PC-9 (cell line): ENCODE results near the gene ABTB2. TPM values are rescaled to one million over a fixed set of nuclear protein-coding genes. Genes with fewer than 3 reads are reported as not detected.
"Not testable (repeated sequence)": the region's sequence is repeated elsewhere in the genome, so short reads cannot be mapped to it uniquely, and the experiment has no call there.

Experiments used
- BruUV-seq: library from RNA; stranded (reverse); fragments of 400-500 nt; replicated peaks from 2 replicates; lab custom pipeline; 2021; lab: Mats Ljungman, UMichigan
- CTCF ChIA-PET: fragments of 300-600 bp; sonication (Branson Sonifier 250); formaldehyde crosslinking; loops from one replicate; lab custom pipeline; 2022; ENCODE audit warnings: antibody characterized with exemption; lab: Charles Lee
- POLR2A ChIA-PET: fragments of 300-600 bp; sonication (Branson Sonifier 250); formaldehyde crosslinking; loops from one replicate; lab custom pipeline; 2022; ENCODE audit warnings: antibody characterized with exemption; ENCODE audit not compliant: unreplicated experiment; lab: Charles Lee
- DNase-seq, 2 experiments: peaks; one replicate each; pipeline versions ENCODE4 v3.0.0 to v3.0.0-alpha.2; 2015 to 2022; ENCODE audit warnings: mixed read lengths in 1 of 2
- H2AFZ ChIP-seq: fragments of 200-600 bp; sonication (generic); 2 replicates; pipeline ENCODE4 v1.8.1; 2017; ENCODE audit warnings: antibody characterized with exemption
- H3F3A ChIP-seq: fragments of 200-600 bp; sonication (generic); 2 replicates; pipeline ENCODE4 v1.8.1; 2017; ENCODE audit warnings: antibody characterized with exemption, mild to moderate bottlenecking, low read depth; ENCODE audit not compliant: insufficient read depth
- H3K27ac ChIP-seq: fragments of 200-600 bp; sonication (generic); 2 replicates; pipeline ENCODE4 v1.6.1; 2016; ENCODE audit warnings: mixed run types
- H3K27me3 ChIP-seq: fragments of 200-600 bp; sonication (generic); 2 replicates; pipeline ENCODE4 v1.6.1; 2016; ENCODE audit warnings: low read depth, mixed run types; ENCODE audit not compliant: insufficient read depth
- H3K36me3 ChIP-seq: fragments of 200-600 bp; sonication (generic); 2 replicates; pipeline ENCODE4 v1.6.1; 2016; ENCODE audit warnings: low read depth, mixed run types
- H3K4me1 ChIP-seq: fragments of 200-600 bp; sonication (generic); replicated peaks from 2 replicates; pipeline ENCODE4 v1.6.1; 2016; ENCODE audit warnings: mixed run types; ENCODE audit not compliant: insufficient read depth
- H3K4me2 ChIP-seq: fragments of 200-600 bp; sonication (generic); 2 replicates; pipeline ENCODE4 v1.6.1; 2017; ENCODE audit warnings: mixed run types
- H3K4me3 ChIP-seq: fragments of 200-600 bp; sonication (generic); 2 replicates; pipeline ENCODE4 v1.6.1; 2016; ENCODE audit warnings: mixed run types
- H3K79me2 ChIP-seq: fragments of 200-600 bp; sonication (generic); 2 replicates; pipeline ENCODE4 v1.6.1; 2017; ENCODE audit warnings: low read depth, mixed run types
- H3K9me2 ChIP-seq: fragments of 200-600 bp; sonication (generic); 2 replicates; pipeline ENCODE4 v1.8.1; 2017; ENCODE audit warnings: mild to moderate bottlenecking; ENCODE audit not compliant: insufficient read depth
- H3K9me3 ChIP-seq: fragments of 200-600 bp; sonication (generic); 2 replicates; pipeline ENCODE4 v1.8.1; 2016; ENCODE audit warnings: low read depth; ENCODE audit not compliant: insufficient read depth
- H4K20me1 ChIP-seq: fragments of 200-600 bp; sonication (generic); 2 replicates; pipeline ENCODE4 v1.8.1; 2017; ENCODE audit not compliant: insufficient read depth
- EZH2 ChIP-seq: fragments of 200-600 bp; sonication (generic); IDR thresholded peaks from 2 replicates; pipeline ENCODE4 v1.8.0; 2017; ENCODE audit warnings: antibody characterized with exemption, low read depth
- intact Hi-C: fragments of 100-400 bp; cut with micrococcal nuclease; formaldehyde crosslinking; loops from one replicate; pipeline ENCODE4 v1.10.0; 2022; ENCODE audit not compliant: unreplicated experiment
- total RNA-seq: library from RNA; stranded (reverse); gene quantifications from 2 replicates; pipeline ENCODE4 v1.2.3, GENCODE V29; 2021
- TF ChIP-seq, protein P1 (sequence below): fragments of 200-600 bp; sonication (generic); conservative IDR thresholded peaks from 2 replicates; pipeline ENCODE4 v1.6.1; 2017; ENCODE audit warnings: mixed run types, antibody characterized with exemption, mild to moderate bottlenecking, moderate library complexity

ABTB2 gene
- total RNA-seq, 1 experiment from 2014 or later: 12.9 TPM

DNA sequence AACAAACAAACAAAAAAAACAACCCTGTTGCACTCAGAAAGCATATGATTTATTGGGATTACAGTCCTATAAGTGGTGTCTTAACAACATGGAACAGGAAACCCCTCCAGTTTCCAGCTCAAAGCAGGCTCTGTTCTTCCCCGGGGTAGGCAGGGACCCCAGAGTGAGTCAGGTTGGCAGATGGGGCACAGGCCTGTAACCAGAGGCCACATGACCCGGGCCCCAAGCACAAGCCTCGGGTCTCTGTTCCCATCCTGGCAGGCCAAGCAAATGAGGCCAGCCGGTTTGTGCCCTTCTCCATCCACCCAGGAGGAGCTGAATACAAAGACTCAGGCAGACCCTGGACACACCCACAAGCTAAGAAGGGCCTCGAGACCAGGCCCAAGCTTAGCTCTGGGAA is 176.6 kb downstream of the ABTB2 start:
- Histone ChIP-seq H3K4me3 (no peak overlapping the region), H3K9me2 (no peaks in the 10 kb centered on the region), H3K36me3 (no peaks in the 10 kb centered on the region), H2AFZ (no peak overlapping the region), H3K4me1 (no peaks in the 10 kb centered on the region), H3F3A (peaks cover 17% of the 10 kb centered on the region), H3K27me3 (no peaks in the 10 kb centered on the region), H3K79me2 (peaks cover 12% of the 10 kb centered on the region; the same call in 1 of the 2 replicates), H3K27ac (no peak overlapping the region), H3K9me3 (no peaks in the 10 kb centered on the region), H3K4me2 (no peak overlapping the region), H4K20me1 (peaks cover 16% of the 10 kb centered on the region)
- CTCF ChIA-PET: no interaction called here
- no peak for TF ChIP-seq EZH2
- TF ChIP-seq, protein P1, sequence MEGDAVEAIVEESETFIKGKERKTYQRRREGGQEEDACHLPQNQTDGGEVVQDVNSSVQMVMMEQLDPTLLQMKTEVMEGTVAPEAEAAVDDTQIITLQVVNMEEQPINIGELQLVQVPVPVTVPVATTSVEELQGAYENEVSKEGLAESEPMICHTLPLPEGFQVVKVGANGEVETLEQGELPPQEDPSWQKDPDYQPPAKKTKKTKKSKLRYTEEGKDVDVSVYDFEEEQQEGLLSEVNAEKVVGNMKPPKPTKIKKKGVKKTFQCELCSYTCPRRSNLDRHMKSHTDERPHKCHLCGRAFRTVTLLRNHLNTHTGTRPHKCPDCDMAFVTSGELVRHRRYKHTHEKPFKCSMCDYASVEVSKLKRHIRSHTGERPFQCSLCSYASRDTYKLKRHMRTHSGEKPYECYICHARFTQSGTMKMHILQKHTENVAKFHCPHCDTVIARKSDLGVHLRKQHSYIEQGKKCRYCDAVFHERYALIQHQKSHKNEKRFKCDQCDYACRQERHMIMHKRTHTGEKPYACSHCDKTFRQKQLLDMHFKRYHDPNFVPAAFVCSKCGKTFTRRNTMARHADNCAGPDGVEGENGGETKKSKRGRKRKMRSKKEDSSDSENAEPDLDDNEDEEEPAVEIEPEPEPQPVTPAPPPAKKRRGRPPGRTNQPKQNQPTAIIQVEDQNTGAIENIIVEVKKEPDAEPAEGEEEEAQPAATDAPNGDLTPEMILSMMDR: no peak
- POLR2A ChIA-PET: no interaction called here
- no peak for DNase-seq
- no TSS peak for BruUV-seq
- intact Hi-C loops: no loop called here

DNA sequence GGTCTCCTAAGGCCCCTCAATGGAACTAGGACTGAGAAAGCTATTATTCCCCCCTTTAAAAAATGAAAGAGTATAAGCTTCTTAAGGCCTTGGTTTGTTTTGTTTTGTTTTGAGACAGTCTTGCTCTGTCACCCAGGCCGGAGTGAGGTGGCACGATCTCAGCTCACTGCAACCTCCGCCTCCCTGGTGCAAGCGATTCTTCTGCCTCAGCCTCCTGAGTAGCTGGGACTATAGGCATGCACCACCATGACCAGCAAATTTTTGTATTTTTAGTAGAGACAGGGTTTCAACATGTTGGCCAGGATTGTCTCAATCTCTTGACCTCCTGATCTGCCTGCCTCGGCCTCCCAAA is 177.0 kb downstream of the ABTB2 start:
- POLR2A ChIA-PET, H2AFZ ChIP-seq, H3K9me3 ChIP-seq, intact Hi-C loops, BruUV-seq, H3K4me1 ChIP-seq, H3K4me3 ChIP-seq, H3K9me2 ChIP-seq, H3K4me2 ChIP-seq, H3K27me3 ChIP-seq, CTCF ChIA-PET, H3K36me3 ChIP-seq, H3K27ac ChIP-seq, DNase-seq: not testable (repeated sequence)
- Histone ChIP-seq H3F3A (peaks cover 21% of the 10 kb centered on the region), H3K79me2 (peaks cover 13% of the 10 kb centered on the region; the same call in 1 of the 2 replicates), H4K20me1 (peaks cover 15% of the 10 kb centered on the region)

DNA sequence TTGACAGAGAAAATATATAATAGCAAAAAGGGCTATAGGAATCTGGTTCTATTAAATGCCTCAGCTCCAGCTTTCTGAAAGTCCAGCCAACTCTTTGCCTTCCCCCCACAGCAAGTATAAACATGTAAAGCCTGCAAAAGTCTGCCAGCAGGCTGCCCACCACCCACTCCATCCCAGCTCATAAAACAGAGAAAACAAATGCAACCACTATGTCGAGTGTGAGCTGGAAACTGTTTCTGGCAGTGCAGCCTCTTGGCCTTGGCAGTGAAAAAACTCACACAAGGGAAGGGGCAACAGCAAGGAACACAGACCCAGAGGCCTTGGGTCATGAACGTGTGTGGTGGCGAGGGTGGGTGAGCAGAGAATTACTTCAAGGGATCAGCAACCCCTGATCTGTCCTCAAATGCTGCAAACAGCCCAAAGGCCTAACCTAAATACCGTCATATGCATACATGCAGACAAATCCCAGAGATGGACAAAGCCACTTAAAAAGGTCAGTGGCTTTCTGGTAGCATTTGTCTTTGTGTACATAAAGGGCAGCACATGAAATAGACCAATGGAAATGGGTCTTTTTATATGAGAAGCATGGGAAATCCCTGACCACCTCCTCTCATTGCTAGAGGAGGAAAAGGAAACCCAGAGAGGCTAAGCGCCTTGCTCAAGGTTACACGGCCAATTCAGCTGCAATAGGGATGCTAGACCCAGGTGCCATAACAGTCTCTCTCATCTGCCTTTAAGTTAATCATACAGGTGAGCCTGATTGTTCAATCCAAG is 177.6 kb downstream of the ABTB2 start:
- H3F3A ChIP-seq: peaks cover 27% of the 10 kb centered on the region
- CTCF ChIA-PET: no interaction called here
- POLR2A ChIA-PET: no interaction called here
- no peaks in the 10 kb centered on the region for H3K36me3 ChIP-seq
- H2AFZ ChIP-seq: no peak overlapping the region
- no peak overlapping the region for H3K27ac ChIP-seq
- no peak overlapping the region for H3K4me2 ChIP-seq
- no peaks in the 10 kb centered on the region for H3K9me3 ChIP-seq
- H3K79me2 ChIP-seq: peaks cover 17% of the 10 kb centered on the region; the same call in 1 of the 2 replicates
- no peak for DNase-seq
- no peak overlapping the region for H3K4me3 ChIP-seq
- H4K20me1 ChIP-seq: peaks cover 10% of the 10 kb centered on the region
- H3K27me3 ChIP-seq: no peaks in the 10 kb centered on the region
- H3K4me1 ChIP-seq: no peaks in the 10 kb centered on the region
- no TSS peak for BruUV-seq
- intact Hi-C loops: no loop called here
- TF ChIP-seq, protein P1: no peak
- no peak for TF ChIP-seq EZH2
- H3K9me2 ChIP-seq: no peaks in the 10 kb centered on the region
